Calu3 (cell line): ENCODE measurements around the gene PTPN14. TPM values are rescaled to one million over a fixed set of nuclear protein-coding genes. Genes with fewer than 3 reads are reported as not detected.

Experiments
- BruUV-seq: library from RNA; stranded (reverse); fragments of 400-500 nt; replicated peaks from 2 replicates; lab custom pipeline; 2021; lab: Mats Ljungman, UMichigan
- CTCF ChIA-PET: fragments of 300-600 bp; sonication (Branson Sonifier 250); formaldehyde crosslinking; loops from one replicate; lab custom pipeline; 2022; ENCODE audit warnings: antibody characterized with exemption; lab: Charles Lee
- DNase-seq: peaks from one replicate; pipeline ENCODE4 v3.0.0; 2022
- H3K27ac Mint-ChIP-seq: one replicate; pipeline ENCODE4 v1.8.0; 2022; ENCODE audit warnings: mixed read lengths; ENCODE audit not compliant: unreplicated experiment
- H3K27me3 Mint-ChIP-seq: one replicate; pipeline ENCODE4 v1.8.0; 2022; ENCODE audit warnings: mixed read lengths; ENCODE audit not compliant: unreplicated experiment
- H3K36me3 Mint-ChIP-seq: one replicate; pipeline ENCODE4 v1.8.0; 2022; ENCODE audit warnings: mild to moderate bottlenecking, moderate library complexity, mixed read lengths; ENCODE audit not compliant: insufficient read depth, unreplicated experiment
- H3K4me1 Mint-ChIP-seq: one replicate; pipeline ENCODE4 v1.8.0; 2022; ENCODE audit warnings: mild to moderate bottlenecking, low read depth, mixed read lengths; ENCODE audit not compliant: unreplicated experiment
- H3K4me3 Mint-ChIP-seq: one replicate; pipeline ENCODE4 v1.8.0; 2022; ENCODE audit warnings: mild to moderate bottlenecking, low read depth, moderate library complexity, mixed read lengths; ENCODE audit not compliant: unreplicated experiment
- H3K9me3 Mint-ChIP-seq: one replicate; pipeline ENCODE4 v1.8.0; 2022; ENCODE audit warnings: low read depth, mixed read lengths; ENCODE audit not compliant: unreplicated experiment
- CTCF ChIP-seq: fragments of 200-600 bp; IDR thresholded peaks from one replicate; pipeline ENCODE4 v1.8.0; 2022; ENCODE audit warnings: antibody characterized with exemption; ENCODE audit not compliant: unreplicated experiment
- intact Hi-C: fragments of 100-400 bp; cut with micrococcal nuclease; formaldehyde crosslinking; loops from one replicate; pipeline ENCODE4 v1.10.0; 2022; ENCODE audit not compliant: unreplicated experiment
- total RNA-seq: library from RNA; stranded (reverse); gene quantifications from 2 replicates; pipeline ENCODE4 v1.2.3, GENCODE V29; 2022

Gene PTPN14
- total RNA-seq, 1 experiment from 2014 or later: 77.4 TPM

GRCh38 chr1:214516434-214517326, 34.7 kb downstream of the PTPN14 start:
- DNase-seq: no peak
- peaks cover 14% of the 10 kb centered on the region for H3K36me3 Mint-ChIP-seq
- CTCF ChIA-PET: interaction anchor here (0.6 to 1.1 kb wide), 3 partner anchors 8 to 65 kb away, joined by 3 to 4 read pairs (median 3); no protein-coding TSS in a partner anchor
- peak overlapping the region; percentile 55 for H3K4me3 Mint-ChIP-seq
- H3K9me3 Mint-ChIP-seq: no peaks in the 10 kb centered on the region
- TF ChIP-seq CTCF: no peak
- BruUV-seq: no TSS peak
- peaks cover 79% of the 10 kb centered on the region for H3K4me1 Mint-ChIP-seq
- peak overlapping the region; percentile 71 for H3K27ac Mint-ChIP-seq
- intact Hi-C loops: loop anchor here (5.0 kb wide), 1 partner anchor 39 kb away; no protein-coding TSS in a partner anchor
- no peaks in the 10 kb centered on the region for H3K27me3 Mint-ChIP-seq

GRCh38 chr1:214515544-214516433, 35.6 kb downstream of the PTPN14 start:
- DNase-seq: no peak
- no peak for TF ChIP-seq CTCF
- intact Hi-C loops: loop anchor here (5.0 kb wide), 1 partner anchor 38 kb away; no protein-coding TSS in a partner anchor
- Mint-ChIP-seq H3K4me3 (peak overlapping the region; percentile 55), H3K4me1 (peaks cover 70% of the 10 kb centered on the region), H3K27me3 (no peaks in the 10 kb centered on the region), H3K36me3 (peaks cover 14% of the 10 kb centered on the region), H3K27ac (peak overlapping the region; percentile 71), H3K9me3 (peaks cover under 1% of the 10 kb centered on the region)
- BruUV-seq: no TSS peak
- CTCF ChIA-PET: interaction anchor here (0.7 to 1.1 kb wide), 3 partner anchors 9 to 1318 kb away, joined by 3 to 4 read pairs (median 4); no protein-coding TSS in a partner anchor

- TF ChIP-seq CTCF: no peak
- Mint-ChIP-seq H3K27ac (peak overlapping the region; percentile 34), H3K9me3 (peaks cover 5% of the 10 kb centered on the region), H3K4me3 (no peak overlapping the region), H3K4me1 (peaks cover 63% of the 10 kb centered on the region), H3K27me3 (no peaks in the 10 kb centered on the region), H3K36me3 (peaks cover 14% of the 10 kb centered on the region)
- DNase-seq: no peak
- intact Hi-C loops: loop anchor here (5.0 kb wide), 1 partner anchor 38 kb away; no protein-coding TSS in a partner anchor
- no TSS peak for BruUV-seq
- CTCF ChIA-PET: interaction anchor here (0.7 kb wide), 1 partner anchor 1317 kb away, joined by 4 read pairs; no protein-coding TSS in a partner anchor
Observed at GRCh38 chr1:214514819-214515383, 36.5 kb downstream of the PTPN14 start.
